GM12801 (cell line): ENCODE measurements around the gene RYR3.

Experiments used
- CTCF ChIP-seq: IDR thresholded peaks from one replicate; pipeline ENCODE4 v1.5.1; 2011; ENCODE audit warnings: control low read depth; ENCODE audit not compliant: insufficient read length; ENCODE audit errors: extremely low read depth

The RYR3 gene

DNA sequence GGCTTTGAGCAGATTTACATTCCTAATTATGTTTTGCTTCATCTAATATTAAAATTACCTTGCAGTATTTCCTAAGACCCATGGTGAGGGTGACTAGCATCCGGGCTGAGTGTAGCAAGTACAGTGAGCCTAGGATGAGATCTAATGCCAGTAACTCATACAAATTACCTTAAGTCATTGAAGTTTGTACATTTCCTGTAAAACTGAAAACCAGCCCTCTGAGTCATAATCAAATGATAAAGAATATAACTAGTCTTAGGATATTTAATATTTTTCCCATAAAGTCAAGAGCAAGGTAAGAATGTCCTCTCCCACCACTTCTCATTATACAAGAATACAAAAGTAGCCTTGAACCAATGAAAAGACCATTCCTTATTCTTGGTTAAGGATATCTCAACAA, 602.7 kb downstream of the RYR3 start:
- no peak for TF ChIP-seq CTCF
